Heart left ventricle (tissue), 13 donors: ENCODE data around the gene ICAM4.

ENCODE experiments used
- POLR2A ChIP-seq, 2 donors: fragments of 450-650 bp; IDR thresholded peaks; one replicate each; pipeline ENCODE4 v1.6.1; 2017; ENCODE audit warnings: antibody characterized with exemption in 2 of 2, mild to moderate bottlenecking in 2 of 2, moderate library complexity in 2 of 2
- TF ChIP-seq, protein P1 (sequence below), 12 donors: fragments of 200-600 bp; sonication (generic) in 4 of 12; IDR thresholded peaks; one replicate each; pipeline versions ENCODE4 v1.5.0 to v1.8.0; 2018 to 2022; ENCODE audit warnings: antibody characterized with exemption in 12 of 12, mild to moderate bottlenecking in 5 of 12
- donor health status: ischemic (EF 13 %, LVEDD 7.1; RV severe dilation, severe dysfunction).
- donor health status: DM: no; HTN: yes; CAD: no.
- donor health status: DM: no; HTN: no; CAD: no.
- donor health status: ischemic (EF 25% LVEDD 6.9; RV normal size, moderate dysfunction).
- donor health status: ischemic (EF 25% LVEDD 5.7; RV mildly dilated, moderate dysfunction).
- donor health status: ischemic (EF 35%, LVEDD 5.7; RV mildly dilated, moderate dysfunction).
- donor health status: nonischemic (EF 11% LVEDD 7.7; RV severe dilation, severe dysfunction).
- donor health status: DM: yes; HTN: yes; CAD: no.
- donor health status: PGD.
- donor health status: ischemic (EF 29% LVEDD 5.4; RV normal size, mild dysfunction).
- donor health status: nonischemic (EF 23%, LVEDD 6.1; RV moderate dilation, normal function).

GRCh38 chr19:10238172-10238783 lies 48.5 kb upstream of the ICAM4 start:
- no peak for TF ChIP-seq POLR2A (IDR thresholded peaks at IDR 0.05)
- TF ChIP-seq, protein P1, sequence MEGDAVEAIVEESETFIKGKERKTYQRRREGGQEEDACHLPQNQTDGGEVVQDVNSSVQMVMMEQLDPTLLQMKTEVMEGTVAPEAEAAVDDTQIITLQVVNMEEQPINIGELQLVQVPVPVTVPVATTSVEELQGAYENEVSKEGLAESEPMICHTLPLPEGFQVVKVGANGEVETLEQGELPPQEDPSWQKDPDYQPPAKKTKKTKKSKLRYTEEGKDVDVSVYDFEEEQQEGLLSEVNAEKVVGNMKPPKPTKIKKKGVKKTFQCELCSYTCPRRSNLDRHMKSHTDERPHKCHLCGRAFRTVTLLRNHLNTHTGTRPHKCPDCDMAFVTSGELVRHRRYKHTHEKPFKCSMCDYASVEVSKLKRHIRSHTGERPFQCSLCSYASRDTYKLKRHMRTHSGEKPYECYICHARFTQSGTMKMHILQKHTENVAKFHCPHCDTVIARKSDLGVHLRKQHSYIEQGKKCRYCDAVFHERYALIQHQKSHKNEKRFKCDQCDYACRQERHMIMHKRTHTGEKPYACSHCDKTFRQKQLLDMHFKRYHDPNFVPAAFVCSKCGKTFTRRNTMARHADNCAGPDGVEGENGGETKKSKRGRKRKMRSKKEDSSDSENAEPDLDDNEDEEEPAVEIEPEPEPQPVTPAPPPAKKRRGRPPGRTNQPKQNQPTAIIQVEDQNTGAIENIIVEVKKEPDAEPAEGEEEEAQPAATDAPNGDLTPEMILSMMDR (IDR thresholded peaks at IDR 0.05): no peak
